Mesothelial cell of epicardium (in vitro differentiated cells): ENCODE measurements around the gene MAN1C1. TPM values are rescaled to one million over a fixed set of nuclear protein-coding genes. Genes with fewer than 3 reads are reported as not detected.
A peak's percentile ranks its signal among the peaks of the same experiment; 100 is the strongest.

Experiments
- DNase-seq, 2 experiments: peaks; one replicate each; pipeline ENCODE4 v3.0.0; 2021; ENCODE audit warnings: low spot score in 2 of 2; ENCODE audit not compliant: unreplicated experiment in 2 of 2
- H3K27ac Mint-ChIP-seq: 2 replicates; pipeline ENCODE4 v1.8.0; 2021; ENCODE audit warnings: mixed read lengths
- H3K27me3 Mint-ChIP-seq: 2 replicates; pipeline ENCODE4 v1.8.0; 2021; ENCODE audit warnings: low read depth, mixed read lengths
- H3K36me3 Mint-ChIP-seq: 2 replicates; pipeline ENCODE4 v1.8.0; 2021; ENCODE audit warnings: mixed read lengths
- H3K4me1 Mint-ChIP-seq: 2 replicates; pipeline ENCODE4 v1.8.0; 2021; ENCODE audit warnings: mixed read lengths
- H3K4me3 Mint-ChIP-seq: 2 replicates; pipeline ENCODE4 v1.8.0; 2021; ENCODE audit warnings: mild to moderate bottlenecking, moderate library complexity, mixed read lengths
- H3K9me3 Mint-ChIP-seq: 2 replicates; pipeline ENCODE4 v1.8.0; 2021; ENCODE audit warnings: mixed read lengths
- CTCF ChIP-seq: fragments of 200-600 bp; sonication (generic); IDR thresholded peaks from one replicate; pipeline ENCODE4 v1.5.0; 2021; ENCODE audit warnings: antibody characterized with exemption; ENCODE audit not compliant: unreplicated experiment
- total RNA-seq: library from RNA; stranded (reverse); gene quantifications from 3 replicates; pipeline ENCODE4 v1.2.1, GENCODE V29; 2021

The MAN1C1 gene
- total RNA-seq, 1 donor from 2014 or later = 3.2 TPM

- peaks cover 12% of the 10 kb centered on the region for H3K36me3 Mint-ChIP-seq
- no peaks in the 10 kb centered on the region for H3K9me3 Mint-ChIP-seq
- no peaks in the 10 kb centered on the region for H3K4me1 Mint-ChIP-seq
- H3K27ac Mint-ChIP-seq = no peak overlapping the region
- H3K4me3 Mint-ChIP-seq = no peak overlapping the region
- DNase-seq = no peak
- H3K27me3 Mint-ChIP-seq = no peaks in the 10 kb centered on the region
- TF ChIP-seq CTCF = no peak
Observed at GRCh38 chr1:25809929-25810328, 193.3 kb downstream of the MAN1C1 start.

DNA sequence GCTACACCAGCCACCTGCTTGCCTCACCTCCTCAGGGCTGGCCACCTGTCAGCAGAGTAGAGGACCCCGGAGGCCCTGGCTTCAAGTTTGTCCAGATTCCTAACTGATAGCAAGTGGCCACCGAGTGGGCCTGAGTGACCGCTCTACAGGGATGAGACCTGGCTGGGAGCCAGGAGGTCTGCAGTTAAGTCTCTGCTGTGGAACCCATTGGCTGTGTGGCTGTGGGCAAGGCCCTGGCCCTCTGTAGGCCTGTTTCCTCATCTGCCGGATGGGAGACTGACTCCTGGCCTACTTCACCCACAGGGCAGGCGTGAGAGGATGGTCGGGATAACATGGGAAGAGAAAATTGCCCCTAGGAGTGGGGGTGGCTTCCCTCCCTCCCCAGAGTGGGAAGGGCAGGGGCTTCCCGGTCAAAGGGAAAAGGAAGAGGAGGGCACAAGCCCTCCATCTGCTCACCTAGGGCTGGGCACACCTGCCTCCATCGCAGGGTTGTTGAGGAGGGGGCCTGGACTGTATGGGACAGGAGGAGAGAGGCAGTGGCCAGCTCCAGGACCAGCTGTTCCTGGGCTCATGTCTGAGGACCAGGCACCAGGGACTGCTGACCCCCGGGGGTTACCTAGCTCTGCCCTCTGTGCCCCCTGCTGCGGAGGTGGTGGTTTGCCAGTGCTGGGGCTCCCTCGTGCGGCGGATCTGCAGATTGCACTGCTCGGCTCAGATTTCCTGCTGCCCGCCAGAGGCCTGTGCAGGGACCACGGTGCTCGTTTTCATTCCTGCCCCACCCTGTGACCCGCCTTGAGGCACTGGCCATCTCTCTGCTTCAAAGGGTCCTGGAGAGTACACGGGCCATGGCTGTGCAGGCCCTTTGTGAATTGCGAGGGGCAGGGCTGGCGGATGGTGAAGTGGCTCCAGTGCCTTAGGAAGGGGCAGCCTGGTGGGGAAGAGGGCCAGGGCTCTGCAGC is 194.0 kb downstream of the MAN1C1 start:
- TF ChIP-seq CTCF = peak; percentile 91
- no peak overlapping the region for H3K27ac Mint-ChIP-seq
- H3K4me1 Mint-ChIP-seq = no peaks in the 10 kb centered on the region
- peak; percentile 49 to 85 for DNase-seq
- H3K27me3 Mint-ChIP-seq = no peaks in the 10 kb centered on the region
- H3K36me3 Mint-ChIP-seq = peaks cover 14% of the 10 kb centered on the region
- H3K4me3 Mint-ChIP-seq = no peak overlapping the region
- no peaks in the 10 kb centered on the region for H3K9me3 Mint-ChIP-seq

- Mint-ChIP-seq H3K4me1 (no peaks in the 10 kb centered on the region), H3K27me3 (no peaks in the 10 kb centered on the region), H3K36me3 (peaks cover 9% of the 10 kb centered on the region), H3K27ac (no peak overlapping the region), H3K9me3 (no peaks in the 10 kb centered on the region), H3K4me3 (no peak overlapping the region)
- DNase-seq = no peak
- no peak for TF ChIP-seq CTCF
Observed at GRCh38 chr1:25811384-25812082, 194.9 kb downstream of the MAN1C1 start.

GRCh38 chr1:25813071-25813733 is 196.6 kb downstream of the MAN1C1 start:
- TF ChIP-seq CTCF = no peak
- H3K4me3 Mint-ChIP-seq = no peak overlapping the region
- no peaks in the 10 kb centered on the region for H3K9me3 Mint-ChIP-seq
- H3K27me3 Mint-ChIP-seq = no peaks in the 10 kb centered on the region
- H3K36me3 Mint-ChIP-seq = peaks cover 9% of the 10 kb centered on the region
- H3K4me1 Mint-ChIP-seq = peaks cover 5% of the 10 kb centered on the region
- no peak overlapping the region for H3K27ac Mint-ChIP-seq
- DNase-seq = no peak

DNA sequence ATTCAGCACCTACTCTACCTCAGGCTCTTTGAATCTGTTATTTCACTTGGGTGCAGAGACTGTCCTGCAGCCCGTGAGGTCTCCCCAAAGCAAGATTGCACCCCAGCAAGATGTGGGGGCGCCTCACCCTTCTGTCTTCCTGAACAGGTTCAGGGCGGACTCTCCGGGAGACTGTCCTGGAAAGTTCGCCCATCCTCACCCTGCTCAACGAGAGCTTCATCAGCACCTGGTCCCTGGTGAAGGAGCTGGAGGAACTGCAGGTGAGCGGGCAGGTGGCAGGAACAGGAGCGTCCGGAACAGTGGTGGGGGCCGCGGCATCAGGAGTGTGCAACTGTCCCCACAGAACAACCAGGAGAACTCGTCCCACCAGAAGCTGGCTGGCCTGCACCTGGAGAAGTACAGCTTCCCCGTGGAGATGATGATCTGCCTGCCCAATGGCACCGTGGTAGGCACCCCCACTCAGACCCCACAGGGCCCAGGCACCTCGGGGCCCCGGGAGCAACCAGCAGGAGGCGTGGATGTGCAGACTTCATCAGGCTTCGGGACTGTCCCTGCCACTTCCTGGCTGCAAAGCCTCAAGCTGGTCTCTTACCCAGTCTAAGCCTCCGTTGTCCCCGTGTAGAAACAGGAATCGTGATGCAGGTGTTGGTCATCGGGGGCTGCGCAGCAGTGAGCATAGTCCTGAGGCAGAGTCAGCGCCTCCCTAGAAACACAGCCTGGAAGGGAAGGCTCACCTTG is 197.3 kb downstream of the MAN1C1 start:
- Mint-ChIP-seq H3K4me1 (peaks cover 12% of the 10 kb centered on the region), H3K4me3 (no peak overlapping the region), H3K36me3 (peaks cover 9% of the 10 kb centered on the region), H3K9me3 (no peaks in the 10 kb centered on the region), H3K27me3 (no peaks in the 10 kb centered on the region), H3K27ac (no peak overlapping the region)
- no peak for TF ChIP-seq CTCF
- DNase-seq = no peak
